GM18861 (cell line): ENCODE data around the gene SELENOS.

ENCODE experiments used
- ATAC-seq: cut with Tn5 transposase; IDR thresholded peaks from one replicate; pipeline ENCODE4 v1.9.1; 2021; ENCODE audit not compliant: unreplicated experiment

Gene SELENOS

GRCh38 chr15:101225658-101226057 lies 51.6 kb downstream of the SELENOS start:
- no peak for ATAC-seq
